Lung (tissue), 12 donors: ENCODE data around the gene PIH1D1. TPM values are rescaled to one million over a fixed set of nuclear protein-coding genes. Genes with fewer than 3 reads are reported as not detected.

Source experiments
- ATAC-seq: fragments of 200-7000 bp; cut with Tn5 transposase; one replicate; pipeline ENCODE4 v1.9.1; 2020; ENCODE audit warnings: moderate number of reproducible peaks; ENCODE audit not compliant: insufficient read depth, low FRiP score
- DNase-seq, 3 donors: peaks; one replicate each; pipeline ENCODE4 v3.0.0-alpha.2; 2013 to 2017
- H3K27ac ChIP-seq, 2 donors: one replicate each; pipeline ENCODE4 v1.5.1; 2013; ENCODE audit warnings: mild to moderate bottlenecking in 2 of 2, moderate library complexity in 2 of 2, control low read depth in 1 of 2, inconsistent platforms in 1 of 2, low read depth in 1 of 2, low read length in 1 of 2
- H3K27me3 ChIP-seq, 3 donors: one replicate each; pipeline ENCODE4 v1.5.1; 2013; ENCODE audit warnings: low read length in 2 of 3; ENCODE audit not compliant: control insufficient read depth in 3 of 3, insufficient read depth in 3 of 3
- H3K36me3 ChIP-seq, 4 donors: one replicate each; pipeline ENCODE4 v1.5.1; 2013; ENCODE audit warnings: low read length in 4 of 4, mild to moderate bottlenecking in 1 of 4, moderate library complexity in 1 of 4; ENCODE audit not compliant: control insufficient read depth in 4 of 4, insufficient read depth in 4 of 4
- H3K4me1 ChIP-seq, 5 donors: one replicate each; pipeline ENCODE4 v1.5.1; 2013; ENCODE audit warnings: low read length in 5 of 5, mild to moderate bottlenecking in 2 of 5, moderate library complexity in 1 of 5; ENCODE audit not compliant: control insufficient read depth in 5 of 5, insufficient read depth in 5 of 5
- H3K4me3 ChIP-seq: one replicate; pipeline ENCODE4 v1.5.1; 2013; ENCODE audit warnings: mild to moderate bottlenecking, control low read depth, moderate library complexity
- H3K9ac ChIP-seq, 2 donors: one replicate each; pipeline ENCODE4 v1.5.1; 2013; ENCODE audit warnings: low read length in 2 of 2, control low read depth in 1 of 2; ENCODE audit not compliant: insufficient read depth in 1 of 2
- H3K9me3 ChIP-seq, 4 donors: one replicate each; pipeline ENCODE4 v1.5.1; 2013; ENCODE audit warnings: low read length in 3 of 4, mild to moderate bottlenecking in 1 of 4, moderate library complexity in 1 of 4; ENCODE audit not compliant: control insufficient read depth in 4 of 4, insufficient read depth in 3 of 4
- CTCF ChIP-seq: IDR thresholded peaks from 2 replicates; pipeline ENCODE4 v1.5.1; 2012; ENCODE audit warnings: mild to moderate bottlenecking; ENCODE audit errors: control extremely low read depth, extremely low read depth
- WGBS, 2 donors: extraction: QIAGEN DNeasy Blood & Tissue Kit; methylation state at CpG; one replicate each; pipeline ENCODE4 v1.1.7; 2013; 5-methylcytosine and 5-hydroxymethylcytosine counted together
- polyA plus RNA-seq, 2 donors: library from polyadenylated mRNA; stranded (reverse); fragments of 200-250 nt; gene quantifications; one replicate each; pipeline ENCODE4 v1.2.1, GENCODE V29; 2013
- total RNA-seq, 2 donors: library from RNA; depleted of rRNA in 1 of 2; stranded (reverse); fragments of >200 nt in 1 of 2; gene quantifications; one replicate each; pipeline ENCODE4 v1.2.1, GENCODE V29; 2014 to 2021
- donor health status: control.
- donor health status: control.
- donor health status: Bipolar disorder and iron deficiency.
- donor health status: healthy.
- donor health status: DM: yes; HTN: yes; CAD: no.

PIH1D1 gene
- total and polyA plus RNA-seq, 4 donors, result 63.7 to 66.6 (median 65.8) TPM

GRCh38 chr19:49433240-49433901 lies 18.2 kb downstream of the PIH1D1 start:
- H3K27me3 ChIP-seq, result peaks cover 4 to 99% (median 86%) of the 10 kb centered on the region in 3 donors
- H3K36me3 ChIP-seq, result no peaks in the 10 kb centered on the region
- ATAC-seq (no peak), DNase-seq (no peak)
- H3K9me3 ChIP-seq, result peaks cover 0 to 7% (median 0%) of the 10 kb centered on the region in 4 donors
- no peak for TF ChIP-seq CTCF
- no peak overlapping the region for H3K27ac ChIP-seq
- no peak overlapping the region for H3K4me3 ChIP-seq
- H3K4me1 ChIP-seq, result peaks cover 0 to 5% (median 0%) of the 10 kb centered on the region in 5 donors
- no peak overlapping the region for H3K9ac ChIP-seq
- WGBS, 2 donors, result 17 to 18% methylated on average over 31 of the region's 31 CpGs

GRCh38 chr19:49432141-49433073 lies 19.2 kb downstream of the PIH1D1 start:
- Histone ChIP-seq H3K4me1 (peaks cover 0 to 5% (median 0%) of the 10 kb centered on the region in 5 donors), H3K36me3 (no peaks in the 10 kb centered on the region), H3K27me3 (peaks cover 4 to 98% (median 84%) of the 10 kb centered on the region in 3 donors), H3K9me3 (peaks cover 0 to 7% (median 0%) of the 10 kb centered on the region in 4 donors), H3K27ac (no peak overlapping the region), H3K9ac (no peak overlapping the region), H3K4me3 (no peak overlapping the region)
- no peak for TF ChIP-seq CTCF
- 7 to 9% methylated on average over 58 to 63 of the region's 63 CpGs for WGBS, 2 donors
- ATAC-seq, result no peak
- no peak for DNase-seq

GRCh38 chr19:49431330-49431749 lies 20.3 kb downstream of the PIH1D1 start:
- Histone ChIP-seq H3K27me3 (peaks cover 4 to 98% (median 84%) of the 10 kb centered on the region in 3 donors), H3K4me1 (peaks cover 0 to 3% (median 0%) of the 10 kb centered on the region in 5 donors), H3K36me3 (no peaks in the 10 kb centered on the region), H3K4me3 (no peak overlapping the region), H3K9me3 (peaks cover 0 to 5% (median 0%) of the 10 kb centered on the region in 4 donors), H3K9ac (no peak overlapping the region), H3K27ac (no peak overlapping the region)
- DNase-seq (no peak), ATAC-seq (no peak)
- WGBS, 2 donors, result 38 to 56% methylated on average over 26 to 29 of the region's 29 CpGs
- no peak for TF ChIP-seq CTCF
